Raji (cell line): ENCODE results near the gene STAT5B.

Experiments
- POLR2A ChIP-seq: IDR thresholded peaks from 2 replicates; pipeline ENCODE4 v1.6.1; 2011; ENCODE audit warnings: low read depth, low read length, control low read depth; ENCODE audit not compliant: insufficient read depth

Gene STAT5B

GRCh38 chr17:42309986-42310786, 34.0 kb upstream of the STAT5B start:
- TF ChIP-seq POLR2A, result no peak

- no peak for TF ChIP-seq POLR2A
These were observed 33.0 kb upstream of the STAT5B start for GRCh38 chr17:42309142-42309541.

GRCh38 chr17:42308446-42308845, 32.3 kb upstream of the STAT5B start:
- TF ChIP-seq POLR2A, result no peak

GRCh38 chr17:42307362-42307927, 31.3 kb upstream of the STAT5B start:
- TF ChIP-seq POLR2A, result no peak

GRCh38 chr17:42306385-42306667, 30.1 kb upstream of the STAT5B start:
- TF ChIP-seq POLR2A, result no peak

DNA sequence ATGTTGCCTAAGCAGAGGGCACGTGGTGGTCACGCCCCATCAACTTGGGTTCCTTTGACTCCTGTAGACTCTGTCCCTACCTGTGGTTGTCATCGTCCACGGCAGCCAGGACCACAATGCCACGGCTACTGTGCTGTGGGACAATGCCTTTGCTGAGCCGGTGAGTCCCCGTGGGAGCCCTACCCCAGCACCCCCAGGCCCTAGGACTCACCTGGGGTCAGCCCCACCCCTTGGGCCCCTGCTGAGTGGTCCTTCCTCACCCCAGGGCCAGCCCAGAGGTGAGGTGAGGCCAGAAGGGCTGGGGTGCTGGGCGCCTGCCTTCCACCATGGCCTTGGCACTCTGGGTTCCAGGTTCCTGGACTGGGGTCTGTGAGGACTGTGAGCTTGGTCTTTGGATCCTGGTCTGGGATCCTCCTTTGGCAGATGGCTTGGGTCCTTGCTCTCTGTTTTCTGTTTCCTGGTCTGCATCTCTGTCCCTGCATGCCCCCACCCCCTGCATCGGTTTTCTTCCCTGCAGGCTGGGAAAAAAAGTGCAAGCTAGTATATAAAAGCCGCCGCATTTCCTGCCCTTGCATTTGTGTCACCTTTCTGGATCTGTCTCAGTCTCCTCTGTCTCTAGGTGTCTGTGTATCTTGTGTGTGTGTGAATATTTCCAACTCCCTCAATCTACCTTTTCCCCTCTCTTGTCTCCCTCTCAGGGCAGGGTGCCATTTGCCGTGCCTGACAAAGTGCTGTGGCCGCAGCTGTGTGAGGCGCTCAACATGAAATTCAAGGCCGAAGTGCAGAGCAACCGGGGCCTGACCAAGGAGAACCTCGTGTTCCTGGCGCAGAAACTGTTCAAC, 29.6 kb upstream of the STAT5B start:
- TF ChIP-seq POLR2A, result no peak

- TF ChIP-seq POLR2A, result no peak
These were observed 28.2 kb upstream of the STAT5B start for GRCh38 chr17:42304187-42305030.

DNA sequence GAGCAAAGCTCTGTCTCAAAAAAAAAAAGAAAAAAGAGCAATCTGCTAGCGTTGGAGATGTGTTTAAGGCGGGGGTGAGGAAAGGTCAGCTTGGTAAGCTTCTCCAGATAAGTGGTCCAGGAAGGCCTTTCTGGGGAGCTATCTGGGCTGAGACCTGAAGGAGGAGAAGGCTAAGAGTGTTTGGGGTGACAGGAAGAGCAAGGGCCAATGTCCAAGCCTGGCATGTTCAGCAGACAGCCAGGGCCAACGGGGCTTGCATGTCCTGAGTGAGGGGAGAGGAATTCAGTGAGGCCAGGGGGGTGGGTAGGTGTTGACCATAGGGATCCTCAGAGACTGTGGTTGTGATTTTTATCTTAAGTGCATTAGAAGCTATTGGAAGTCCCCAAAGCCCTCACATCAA, 27.5 kb upstream of the STAT5B start:
- TF ChIP-seq POLR2A, result no peak

DNA sequence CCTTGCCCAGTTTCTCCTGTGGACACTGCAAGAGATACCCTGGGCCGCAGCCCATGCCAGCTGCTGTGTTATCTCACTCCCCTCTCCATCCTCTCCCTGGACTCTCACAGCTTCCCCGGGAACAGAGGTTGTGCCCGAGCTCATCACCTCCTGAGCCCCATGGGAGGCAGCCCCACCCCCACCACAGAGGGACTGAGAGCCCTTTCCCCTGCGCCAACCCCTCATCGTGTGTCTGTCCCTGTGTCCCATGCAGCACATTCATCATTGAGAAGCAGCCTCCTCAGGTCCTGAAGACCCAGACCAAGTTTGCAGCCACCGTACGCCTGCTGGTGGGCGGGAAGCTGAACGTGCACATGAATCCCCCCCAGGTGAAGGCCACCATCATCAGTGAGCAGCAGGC, 24.8 kb upstream of the STAT5B start:
- TF ChIP-seq POLR2A, result no peak

DNA sequence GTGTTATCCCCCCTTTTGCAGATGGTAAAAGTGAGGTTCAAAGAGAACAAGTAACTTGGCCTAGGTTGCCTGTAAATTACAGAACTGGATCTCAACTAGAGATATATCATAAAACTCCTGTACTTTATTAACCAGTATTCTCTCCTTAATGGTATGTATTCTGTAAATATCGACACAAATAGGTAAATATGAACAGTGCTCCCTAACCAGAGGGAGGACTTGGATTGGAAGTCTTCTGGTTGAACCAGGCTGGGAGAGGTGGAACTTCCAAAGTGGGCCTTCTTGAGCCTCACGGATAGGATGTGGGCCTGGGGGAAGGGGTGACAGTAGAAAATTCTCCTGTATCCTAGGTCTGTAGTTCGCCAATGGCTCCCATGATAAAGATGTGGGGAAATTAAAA, 19.8 kb upstream of the STAT5B start:
- no peak for TF ChIP-seq POLR2A

- no peak for TF ChIP-seq POLR2A
These were observed 18.5 kb upstream of the STAT5B start for GRCh38 chr17:42294469-42295398.

DNA sequence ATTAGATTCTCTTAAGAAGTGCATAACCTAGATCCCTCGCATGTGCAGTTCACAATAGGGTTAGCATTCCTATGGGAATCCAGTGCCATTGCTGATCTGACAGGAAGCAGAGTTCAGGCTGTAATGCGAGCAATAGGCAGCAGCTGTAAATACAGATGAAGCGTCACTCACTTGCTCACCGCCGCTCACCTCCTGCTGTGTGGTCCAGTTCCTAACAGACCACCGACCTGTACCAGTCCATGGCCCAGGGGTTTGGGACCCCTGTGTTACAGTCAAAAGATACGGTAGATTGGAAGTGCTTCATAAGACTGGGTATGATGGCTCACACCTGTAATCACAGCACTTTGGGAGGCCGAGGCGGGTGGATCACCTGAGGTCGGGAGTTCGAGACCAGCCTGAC, 14.9 kb upstream of the STAT5B start:
- TF ChIP-seq POLR2A, result no peak

GRCh38 chr17:42290577-42290976, 14.4 kb upstream of the STAT5B start:
- TF ChIP-seq POLR2A, result no peak

DNA sequence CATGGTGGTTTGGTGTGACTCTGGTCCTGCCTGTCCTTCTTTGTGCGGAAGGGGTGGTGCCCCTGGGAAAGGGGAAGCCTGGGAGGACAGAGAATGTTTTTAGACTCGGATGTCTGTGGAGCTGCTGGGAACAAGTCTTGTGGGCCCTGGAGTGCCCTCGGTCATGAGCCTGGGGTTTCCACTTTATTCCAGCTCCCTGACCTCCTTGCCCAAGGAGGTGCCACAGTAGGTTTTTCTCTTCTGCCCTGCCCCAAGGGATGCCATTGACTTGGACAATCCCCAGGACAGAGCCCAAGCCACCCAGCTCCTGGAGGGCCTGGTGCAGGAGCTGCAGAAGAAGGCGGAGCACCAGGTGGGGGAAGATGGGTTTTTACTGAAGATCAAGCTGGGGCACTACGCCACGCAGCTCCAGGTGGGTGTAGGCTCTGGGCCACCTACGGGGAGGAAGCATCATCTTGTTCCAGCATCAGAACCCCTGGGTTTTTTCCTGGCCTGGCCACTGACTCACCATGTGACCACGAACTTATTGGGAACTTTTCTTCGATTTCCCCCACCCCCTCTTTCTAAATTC, 13.5 kb upstream of the STAT5B start:
- no peak for TF ChIP-seq POLR2A
